Skin epidermis (tissue), 12 donors: ENCODE data around the gene ADAT3.

ENCODE experiments used
- H3K27ac ChIP-seq, 21 experiments: fragments of 200-600 bp; sonication (generic) in 11 of 21; one replicate each; pipeline ENCODE4 v1.5.0; 2020; ENCODE audit warnings: mild to moderate bottlenecking in 3 of 21, inconsistent platforms in 2 of 21, moderate library complexity in 2 of 21
- H3K4me3 ChIP-seq, 7 experiments: fragments of 200-600 bp; sonication (generic) in 2 of 7; one replicate each; pipeline ENCODE4 v1.5.0; 2020; ENCODE audit warnings: inconsistent platforms in 2 of 7, mild to moderate bottlenecking in 2 of 7, moderate library complexity in 1 of 7

ADAT3 gene

GRCh38 chr19:1905110-1905862 lies at the start of gene ADAT3, which contains the start of gene SCAMP4:
ADAT3 (plus strand) TSS chr19:1905399; CDS start chr19:1912048, 6,649 bp downstream.
SCAMP4 (plus strand) TSS chr19:1905399; CDS start chr19:1915020, 9,621 bp downstream.
- peak within 1 kb of the TSS; percentile 63 to 94 (median 87) for H3K27ac ChIP-seq

GRCh38 chr19:1855828-1856255 lies 49.4 kb upstream of the ADAT3 start:
- H3K27ac ChIP-seq, result peak overlapping the region; percentile 27 to 99 (median 89)
- H3K4me3 ChIP-seq, result peak overlapping the region; percentile 34 to 57 (median 38)

More at GRCh38 chr19:1905110-1905862, at the start of gene ADAT3, which contains the start of gene SCAMP4:
- peak within 1 kb of the TSS; percentile 40 to 79 (median 60) for H3K4me3 ChIP-seq

- peak overlapping the region; percentile 58 to 99 (median 89) for H3K27ac ChIP-seq
- peak overlapping the region; percentile 34 to 57 (median 38) for H3K4me3 ChIP-seq
Observed at GRCh38 chr19:1856345-1856697, 48.9 kb upstream of the ADAT3 start.

GRCh38 chr19:1856698-1857603 lies 48.2 kb upstream of the ADAT3 start:
- peak overlapping the region; percentile 58 to 99 (median 89) for H3K27ac ChIP-seq

GRCh38 chr19:1857648-1858326 lies 47.4 kb upstream of the ADAT3 start:
- Histone ChIP-seq H3K27ac (peak overlapping the region in 20 of 21 experiments; percentile 79 to 99 (median 90)), H3K4me3 (peak overlapping the region; percentile 34 to 57 (median 38))

More at GRCh38 chr19:1856698-1857603, 48.2 kb upstream of the ADAT3 start:
- peak overlapping the region; percentile 34 to 57 (median 38) for H3K4me3 ChIP-seq

GRCh38 chr19:1858412-1859081 lies 46.7 kb upstream of the ADAT3 start:
- Histone ChIP-seq H3K4me3 (no peak overlapping the region), H3K27ac (peak overlapping the region in 18 of 21 experiments; percentile 83 to 99 (median 90))

- H3K27ac ChIP-seq, result peak overlapping the region in 14 of 21 experiments; percentile 6 to 99 (median 87)
- peak overlapping the region in 3 of 7 experiments; percentile 8 to 80 (median 72) for H3K4me3 ChIP-seq
Observed at GRCh38 chr19:1859331-1859781, 45.8 kb upstream of the ADAT3 start.

- H3K27ac ChIP-seq, result peak overlapping the region in 14 of 21 experiments; percentile 6 to 99 (median 87)
- H3K4me3 ChIP-seq, result peak overlapping the region in 3 of 7 experiments; percentile 8 to 80 (median 72)
Observed at GRCh38 chr19:1860042-1860775, 45.0 kb upstream of the ADAT3 start.

GRCh38 chr19:1860821-1861598 lies 44.2 kb upstream of the ADAT3 start:
- Histone ChIP-seq H3K27ac (peak overlapping the region in 14 of 21 experiments; percentile 11 to 99 (median 87)), H3K4me3 (peak overlapping the region; percentile 59 to 85 (median 72))

GRCh38 chr19:1861599-1862031 lies 43.6 kb upstream of the ADAT3 start:
- Histone ChIP-seq H3K27ac (peak overlapping the region in 17 of 21 experiments; percentile 18 to 99 (median 86)), H3K4me3 (peak overlapping the region; percentile 59 to 85 (median 72))

- Histone ChIP-seq H3K4me3 (peak overlapping the region; percentile 59 to 85 (median 72)), H3K27ac (peak overlapping the region in 20 of 21 experiments; percentile 13 to 99 (median 76))
Observed at GRCh38 chr19:1862068-1862423, 43.2 kb upstream of the ADAT3 start.

GRCh38 chr19:1862424-1863327 lies 42.5 kb upstream of the ADAT3 start:
- Histone ChIP-seq H3K4me3 (peak overlapping the region; percentile 59 to 85 (median 72)), H3K27ac (peak overlapping the region; percentile 37 to 99 (median 77))

- peak within 1 kb of the TSS; percentile 81 to 99 (median 94) for H3K27ac ChIP-seq
- peak within 1 kb of the TSS; percentile 59 to 88 (median 80) for H3K4me3 ChIP-seq
Observed at GRCh38 chr19:1863328-1863637, 41.9 kb upstream of the ADAT3 start, which contains the start of gene KLF16. KLF16 (minus strand) TSS chr19:1863579; CDS start chr19:1863497, 82 bp downstream.

- Histone ChIP-seq H3K4me3 (peak overlapping the region; percentile 59 to 88 (median 79)), H3K27ac (peak overlapping the region; percentile 80 to 99 (median 94))
Observed at GRCh38 chr19:1863638-1864479, 41.3 kb upstream of the ADAT3 start.

GRCh38 chr19:1864480-1865171 lies 40.6 kb upstream of the ADAT3 start:
- H3K27ac ChIP-seq, result peak overlapping the region; percentile 80 to 99 (median 94)

More at GRCh38 chr19:1864480-1865171, 40.6 kb upstream of the ADAT3 start:
- peak overlapping the region; percentile 51 to 88 (median 72) for H3K4me3 ChIP-seq
